GM23338 (cell line): Measurements from ENCODE around the gene CCDC177.

Source experiments
- CTCF ChIP-seq, 2 experiments: fragments of 200-600 bp in 1 of 2; sonication (generic) in 1 of 2; conservative IDR thresholded peaks; 2 replicates each; pipeline versions ENCODE4 v1.5.1 to v1.6.1; 2016 to 2017; ENCODE audit warnings: antibody characterized with exemption in 2 of 2, low read depth in 2 of 2, mild to moderate bottlenecking in 2 of 2, moderate library complexity in 1 of 2
- EZH2 ChIP-seq: fragments of 200-600 bp; sonication (generic); IDR thresholded peaks from one replicate; pipeline ENCODE4 v1.8.0; 2017; ENCODE audit warnings: antibody characterized with exemption, mild to moderate bottlenecking, low read depth; ENCODE audit not compliant: unreplicated experiment
- NANOG ChIP-seq: IDR thresholded peaks from 2 replicates; pipeline ENCODE4 v1.6.1; 2016; ENCODE audit warnings: antibody characterized with exemption, borderline replicate concordance
- POLR2AphosphoS5 ChIP-seq: IDR thresholded peaks from 2 replicates; pipeline ENCODE4 v1.6.1; 2016; ENCODE audit warnings: antibody characterized with exemption, low read depth
- REST ChIP-seq: IDR thresholded peaks from one replicate; pipeline ENCODE4 v1.6.1; 2018; ENCODE audit warnings: antibody characterized with exemption; ENCODE audit not compliant: unreplicated experiment

GRCh38 chr14:69595336-69595735 is 20.7 kb upstream of the CCDC177 start:
- TF ChIP-seq CTCF (conservative IDR thresholded peaks at IDR 0.05; ENCODE audit: low read depth in 2 of 2), result no peak
- no peak for TF ChIP-seq EZH2
- no peak for TF ChIP-seq POLR2AphosphoS5
- TF ChIP-seq NANOG, result no peak
- TF ChIP-seq REST, result no peak
